HG03039 (cell line): ENCODE results near the gene FAM174B.
"Not testable (repeated sequence)": the region's sequence is repeated elsewhere in the genome, so short reads cannot be mapped to it uniquely, and the experiment has no call there.

Experiments
- ATAC-seq: cut with Tn5 transposase; IDR thresholded peaks from one replicate; pipeline ENCODE4 v1.9.1; 2021; ENCODE audit warnings: mild to moderate bottlenecking, moderate library complexity; ENCODE audit not compliant: unreplicated experiment

Gene FAM174B

GRCh38 chr15:92619145-92620101 is 36.2 kb downstream of the FAM174B start:
- no peak for ATAC-seq

GRCh38 chr15:92617549-92618520 is 37.7 kb downstream of the FAM174B start:
- no peak for ATAC-seq

- no peak for ATAC-seq
Measured at GRCh38 chr15:92616621-92617548, 38.7 kb downstream of the FAM174B start.

GRCh38 chr15:92614791-92615785 is 40.5 kb downstream of the FAM174B start:
- ATAC-seq = no peak

GRCh38 chr15:92614301-92614700 is 41.3 kb downstream of the FAM174B start:
- ATAC-seq = no peak

GRCh38 chr15:92613841-92614240 is 41.7 kb downstream of the FAM174B start:
- no peak for ATAC-seq

GRCh38 chr15:92612891-92613290 is 42.7 kb downstream of the FAM174B start:
- ATAC-seq = no peak

- ATAC-seq = no peak
Measured at GRCh38 chr15:92611995-92612745, 43.4 kb downstream of the FAM174B start.

- no peak for ATAC-seq
Measured at GRCh38 chr15:92611150-92611549, 44.4 kb downstream of the FAM174B start.

GRCh38 chr15:92610101-92610520 is 45.5 kb downstream of the FAM174B start:
- no peak for ATAC-seq

GRCh38 chr15:92608866-92609700 is 46.5 kb downstream of the FAM174B start:
- no peak for ATAC-seq

GRCh38 chr15:92606836-92607150 is 48.8 kb downstream of the FAM174B start:
- ATAC-seq = not testable (repeated sequence)

- no peak for ATAC-seq
Measured at GRCh38 chr15:92606126-92606835, 49.3 kb downstream of the FAM174B start.

GRCh38 chr15:92605225-92605944 is 50.2 kb downstream of the FAM174B start:
- no peak for ATAC-seq

- ATAC-seq = no peak
Measured at GRCh38 chr15:92603743-92604470, 51.7 kb downstream of the FAM174B start.

- no peak for ATAC-seq
Measured at GRCh38 chr15:92603278-92603677, 52.3 kb downstream of the FAM174B start.
